GM21367 (cell line): ENCODE measurements around the gene CNOT6L.

Experiments used
- ATAC-seq: cut with Tn5 transposase; IDR thresholded peaks from one replicate; pipeline ENCODE4 v1.9.1; 2021; ENCODE audit not compliant: unreplicated experiment

CNOT6L gene

GRCh38 chr4:77820649-77821561 lies 1.7 kb upstream of the CNOT6L start:
- ATAC-seq: no peak

GRCh38 chr4:77819843-77820648 lies 878 bp upstream of the CNOT6L start:
- ATAC-seq: peak; percentile 70

- peak; percentile 3 for ATAC-seq
These were observed 255 bp upstream of the CNOT6L start for GRCh38 chr4:77819404-77819842.

- peak; percentile 22 for ATAC-seq
These were observed 1.0 kb downstream of the CNOT6L start for GRCh38 chr4:77818073-77818601.

- ATAC-seq: no peak
These were observed 1.7 kb downstream of the CNOT6L start for GRCh38 chr4:77817304-77818072.

GRCh38 chr4:77816546-77816945 lies 2.6 kb downstream of the CNOT6L start:
- no peak for ATAC-seq

GRCh38 chr4:77815636-77816035 lies 3.5 kb downstream of the CNOT6L start:
- no peak for ATAC-seq

- ATAC-seq: no peak
These were observed 13.3 kb downstream of the CNOT6L start for GRCh38 chr4:77805840-77806239.

- ATAC-seq: no peak
These were observed 14.7 kb downstream of the CNOT6L start for GRCh38 chr4:77804471-77804870.

GRCh38 chr4:77802402-77802801 lies 16.8 kb downstream of the CNOT6L start:
- ATAC-seq: no peak

- ATAC-seq: no peak
These were observed 17.9 kb downstream of the CNOT6L start for GRCh38 chr4:77801260-77801608.

GRCh38 chr4:77800483-77801259 lies 18.5 kb downstream of the CNOT6L start:
- ATAC-seq: no peak

GRCh38 chr4:77800077-77800476 lies 19.1 kb downstream of the CNOT6L start:
- ATAC-seq: no peak

- ATAC-seq: no peak
These were observed 20.8 kb downstream of the CNOT6L start for GRCh38 chr4:77798385-77798784.

GRCh38 chr4:77797239-77797638 lies 21.9 kb downstream of the CNOT6L start:
- ATAC-seq: no peak

GRCh38 chr4:77795326-77795725 lies 23.8 kb downstream of the CNOT6L start:
- ATAC-seq: no peak

- no peak for ATAC-seq
These were observed 29.0 kb downstream of the CNOT6L start for GRCh38 chr4:77790146-77790545.

GRCh38 chr4:77788990-77789389 lies 30.2 kb downstream of the CNOT6L start:
- ATAC-seq: no peak

- no peak for ATAC-seq
These were observed 31.2 kb downstream of the CNOT6L start for GRCh38 chr4:77787969-77788368.

- no peak for ATAC-seq
These were observed 33.5 kb downstream of the CNOT6L start for GRCh38 chr4:77785669-77786068.
